Measurements from ENCODE around the gene DGCR2.

GRCh38 chr22:19038728-19039447 lies 83.3 kb downstream of the DGCR2 start:
- TF ChIP-seq, protein P1, sequence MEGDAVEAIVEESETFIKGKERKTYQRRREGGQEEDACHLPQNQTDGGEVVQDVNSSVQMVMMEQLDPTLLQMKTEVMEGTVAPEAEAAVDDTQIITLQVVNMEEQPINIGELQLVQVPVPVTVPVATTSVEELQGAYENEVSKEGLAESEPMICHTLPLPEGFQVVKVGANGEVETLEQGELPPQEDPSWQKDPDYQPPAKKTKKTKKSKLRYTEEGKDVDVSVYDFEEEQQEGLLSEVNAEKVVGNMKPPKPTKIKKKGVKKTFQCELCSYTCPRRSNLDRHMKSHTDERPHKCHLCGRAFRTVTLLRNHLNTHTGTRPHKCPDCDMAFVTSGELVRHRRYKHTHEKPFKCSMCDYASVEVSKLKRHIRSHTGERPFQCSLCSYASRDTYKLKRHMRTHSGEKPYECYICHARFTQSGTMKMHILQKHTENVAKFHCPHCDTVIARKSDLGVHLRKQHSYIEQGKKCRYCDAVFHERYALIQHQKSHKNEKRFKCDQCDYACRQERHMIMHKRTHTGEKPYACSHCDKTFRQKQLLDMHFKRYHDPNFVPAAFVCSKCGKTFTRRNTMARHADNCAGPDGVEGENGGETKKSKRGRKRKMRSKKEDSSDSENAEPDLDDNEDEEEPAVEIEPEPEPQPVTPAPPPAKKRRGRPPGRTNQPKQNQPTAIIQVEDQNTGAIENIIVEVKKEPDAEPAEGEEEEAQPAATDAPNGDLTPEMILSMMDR (IDR thresholded peaks at IDR 0.05; ENCODE audit: low read depth, low read length): no peak
- no peak for TF ChIP-seq EZH2phosphoT487 (IDR thresholded peaks at IDR 0.05; ENCODE audit: low read depth)

Data from OCI-LY3 (cell line).